ENCODE data around the gene LTF. TPM values are rescaled to one million over a fixed set of nuclear protein-coding genes. Genes with fewer than 3 reads are reported as not detected.
"Not testable (repeated sequence)": the region's sequence is repeated elsewhere in the genome, so short reads cannot be mapped to it uniquely, and the experiment has no call there.

The LTF gene
- total RNA-seq, 1 donor = 0.72 TPM

DNA sequence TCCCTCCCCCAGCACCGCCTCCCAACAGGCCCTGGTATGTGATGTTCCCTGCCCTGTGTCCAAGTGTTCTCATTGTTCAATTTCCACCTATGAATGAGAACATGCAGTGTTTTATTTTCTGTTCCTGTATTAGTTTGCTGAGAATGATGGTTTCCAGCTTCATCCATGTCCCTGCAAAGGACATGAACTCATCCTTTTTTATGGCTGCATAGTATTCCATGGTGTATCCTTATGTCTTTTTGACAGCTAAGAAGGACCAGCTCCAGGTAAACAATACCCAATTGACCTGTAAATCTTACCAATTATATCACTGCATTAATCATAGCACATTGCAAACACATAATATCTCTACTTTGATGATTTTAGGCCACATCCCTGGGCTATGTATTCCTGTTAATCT is 33.8 kb downstream of the LTF start:
- H3K4me1 ChIP-seq (ENCODE audit: insufficient read depth, low read length); H4K20me1 ChIP-seq (ENCODE audit: insufficient read depth, low read length); H2AFZ ChIP-seq (ENCODE audit: low read length); H3K79me2 ChIP-seq (ENCODE audit: insufficient read depth, low read length); H3K4me3 ChIP-seq (ENCODE audit: insufficient read depth, low read length); H3K27ac ChIP-seq (ENCODE audit: low read depth, low read length); H3K9me3 ChIP-seq (ENCODE audit: low read depth, low read length); H3K4me2 ChIP-seq (ENCODE audit: insufficient read depth, low read length); DNase-seq (ENCODE audit: insufficient read length, low spot score, missing footprints); H3K36me3 ChIP-seq (ENCODE audit: insufficient read depth, low read length): not testable (repeated sequence)
- H3K27me3 ChIP-seq (ENCODE audit: insufficient read depth, low read length) = peaks cover 11% of the 10 kb centered on the region

DNA sequence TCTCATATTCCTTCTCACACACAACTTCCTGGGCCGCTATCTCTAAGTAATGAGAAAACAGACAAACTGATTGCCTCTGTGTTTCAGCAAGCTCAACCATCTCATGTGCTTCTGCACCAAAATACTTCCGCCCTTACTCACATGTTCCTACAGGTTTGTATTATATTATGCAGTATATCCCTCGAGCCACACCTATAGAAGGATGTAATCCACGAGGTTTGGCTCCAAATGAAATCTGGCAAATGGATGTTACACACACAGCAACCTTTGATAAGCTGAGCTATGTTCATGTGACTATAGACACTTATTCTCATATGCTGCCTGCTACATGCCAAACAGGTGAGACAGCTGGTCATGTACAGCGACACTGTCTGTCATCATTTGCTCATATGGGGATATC is 35.0 kb downstream of the LTF start:
- TF ChIP-seq, protein P1, sequence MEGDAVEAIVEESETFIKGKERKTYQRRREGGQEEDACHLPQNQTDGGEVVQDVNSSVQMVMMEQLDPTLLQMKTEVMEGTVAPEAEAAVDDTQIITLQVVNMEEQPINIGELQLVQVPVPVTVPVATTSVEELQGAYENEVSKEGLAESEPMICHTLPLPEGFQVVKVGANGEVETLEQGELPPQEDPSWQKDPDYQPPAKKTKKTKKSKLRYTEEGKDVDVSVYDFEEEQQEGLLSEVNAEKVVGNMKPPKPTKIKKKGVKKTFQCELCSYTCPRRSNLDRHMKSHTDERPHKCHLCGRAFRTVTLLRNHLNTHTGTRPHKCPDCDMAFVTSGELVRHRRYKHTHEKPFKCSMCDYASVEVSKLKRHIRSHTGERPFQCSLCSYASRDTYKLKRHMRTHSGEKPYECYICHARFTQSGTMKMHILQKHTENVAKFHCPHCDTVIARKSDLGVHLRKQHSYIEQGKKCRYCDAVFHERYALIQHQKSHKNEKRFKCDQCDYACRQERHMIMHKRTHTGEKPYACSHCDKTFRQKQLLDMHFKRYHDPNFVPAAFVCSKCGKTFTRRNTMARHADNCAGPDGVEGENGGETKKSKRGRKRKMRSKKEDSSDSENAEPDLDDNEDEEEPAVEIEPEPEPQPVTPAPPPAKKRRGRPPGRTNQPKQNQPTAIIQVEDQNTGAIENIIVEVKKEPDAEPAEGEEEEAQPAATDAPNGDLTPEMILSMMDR (IDR thresholded peaks at IDR 0.05; ENCODE audit: extremely low read depth, low read depth, low read length) = no peak
- Histone ChIP-seq H3K4me3 (ENCODE audit: insufficient read depth, low read length) (no peak overlapping the region), H3K79me2 (ENCODE audit: insufficient read depth, low read length) (no peaks in the 10 kb centered on the region)

GRCh38 chr3:46429250-46429649 is 35.5 kb downstream of the LTF start:
- TF ChIP-seq, protein P1 (IDR thresholded peaks at IDR 0.05; ENCODE audit: extremely low read depth, low read depth, low read length) = no peak
- H3K79me2 ChIP-seq (ENCODE audit: insufficient read depth, low read length) = no peaks in the 10 kb centered on the region
- peaks cover 7% of the 10 kb centered on the region for H3K27me3 ChIP-seq (ENCODE audit: insufficient read depth, low read length)
- no peak overlapping the region for H3K27ac ChIP-seq (ENCODE audit: low read depth, low read length)
- no peaks in the 10 kb centered on the region for H3K36me3 ChIP-seq (ENCODE audit: insufficient read depth, low read length)
- no peaks in the 10 kb centered on the region for H4K20me1 ChIP-seq (ENCODE audit: insufficient read depth, low read length)
- H3K4me3 ChIP-seq (ENCODE audit: insufficient read depth, low read length) = no peak overlapping the region
- H3K4me1 ChIP-seq (ENCODE audit: insufficient read depth, low read length) = no peaks in the 10 kb centered on the region
- H2AFZ ChIP-seq (ENCODE audit: low read length) = no peak overlapping the region
- DNase-seq (ENCODE audit: insufficient read length, low spot score, missing footprints) = no peak
- H3K9me3 ChIP-seq (ENCODE audit: low read depth, low read length) = no peaks in the 10 kb centered on the region
- H3K4me2 ChIP-seq (ENCODE audit: insufficient read depth, low read length) = no peak overlapping the region

More for the DNA sequence above, 35.0 kb downstream of the LTF start:
- Histone ChIP-seq H3K4me2 (ENCODE audit: insufficient read depth, low read length) (no peak overlapping the region), H3K9me3 (ENCODE audit: low read depth, low read length) (no peaks in the 10 kb centered on the region), H3K36me3 (ENCODE audit: insufficient read depth, low read length) (no peaks in the 10 kb centered on the region), H3K27me3 (ENCODE audit: insufficient read depth, low read length) (peaks cover 10% of the 10 kb centered on the region), H4K20me1 (ENCODE audit: insufficient read depth, low read length) (no peaks in the 10 kb centered on the region), H2AFZ (ENCODE audit: low read length) (no peak overlapping the region), H3K4me1 (ENCODE audit: insufficient read depth, low read length) (no peaks in the 10 kb centered on the region), H3K27ac (ENCODE audit: low read depth, low read length) (no peak overlapping the region)
- no peak for DNase-seq (ENCODE audit: insufficient read length, low spot score, missing footprints)

DNA sequence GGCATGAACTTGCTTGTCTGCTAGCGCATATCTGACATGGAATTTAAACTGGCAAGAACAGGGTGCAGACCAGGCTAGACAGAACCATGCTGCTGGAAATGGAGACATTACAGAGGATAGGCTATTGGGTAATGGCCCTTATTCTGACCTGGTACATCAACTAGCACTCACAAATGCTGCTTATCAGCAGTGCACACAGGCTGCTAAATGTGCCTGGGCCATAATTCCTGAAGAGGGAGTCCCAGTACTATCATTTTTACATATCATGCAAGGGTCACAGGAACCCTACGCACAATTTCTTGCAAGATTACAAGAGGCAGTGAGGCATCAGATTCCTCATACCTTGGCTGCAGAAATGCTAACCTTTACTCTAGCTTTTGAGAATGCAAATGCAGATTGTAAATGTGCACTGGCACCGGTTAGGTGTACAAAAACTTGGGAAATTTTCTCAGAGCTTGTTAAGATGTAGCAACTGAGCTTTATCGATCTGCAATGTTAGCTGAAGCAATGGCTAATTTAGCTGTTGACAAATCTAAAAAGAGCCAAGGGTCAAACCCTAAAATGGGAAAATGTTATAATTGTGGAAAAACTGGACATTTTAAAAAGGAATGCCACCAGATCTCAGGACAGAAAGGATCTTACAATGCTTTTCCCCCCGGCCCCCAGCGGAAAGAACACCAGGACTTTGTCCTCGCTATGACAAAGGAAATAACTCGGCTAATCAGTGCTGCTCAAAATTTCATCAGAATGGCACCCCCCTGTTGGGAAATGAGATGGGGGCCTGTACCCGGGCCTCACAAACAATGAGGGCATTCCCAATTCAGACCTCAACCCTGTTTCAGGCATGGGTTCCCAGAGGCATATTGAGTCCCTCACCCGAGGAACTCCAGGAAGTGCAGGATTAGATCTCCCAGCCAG is 36.5 kb downstream of the LTF start:
- no peaks in the 10 kb centered on the region for H3K36me3 ChIP-seq (ENCODE audit: insufficient read depth, low read length)
- DNase-seq (ENCODE audit: insufficient read length, low spot score, missing footprints) = no peak
- no peak overlapping the region for H2AFZ ChIP-seq (ENCODE audit: low read length)
- TF ChIP-seq, protein P1 (IDR thresholded peaks at IDR 0.05; ENCODE audit: extremely low read depth, low read depth, low read length) = no peak
- no peaks in the 10 kb centered on the region for H3K9me3 ChIP-seq (ENCODE audit: low read depth, low read length)
- no peaks in the 10 kb centered on the region for H3K79me2 ChIP-seq (ENCODE audit: insufficient read depth, low read length)
- H3K4me1 ChIP-seq (ENCODE audit: insufficient read depth, low read length) = no peaks in the 10 kb centered on the region
- no peak overlapping the region for H3K27ac ChIP-seq (ENCODE audit: low read depth, low read length)
- no peak overlapping the region for H3K4me3 ChIP-seq (ENCODE audit: insufficient read depth, low read length)
- no peak overlapping the region for H3K4me2 ChIP-seq (ENCODE audit: insufficient read depth, low read length)
- no peaks in the 10 kb centered on the region for H4K20me1 ChIP-seq (ENCODE audit: insufficient read depth, low read length)
- peaks cover 7% of the 10 kb centered on the region for H3K27me3 ChIP-seq (ENCODE audit: insufficient read depth, low read length)

DNA sequence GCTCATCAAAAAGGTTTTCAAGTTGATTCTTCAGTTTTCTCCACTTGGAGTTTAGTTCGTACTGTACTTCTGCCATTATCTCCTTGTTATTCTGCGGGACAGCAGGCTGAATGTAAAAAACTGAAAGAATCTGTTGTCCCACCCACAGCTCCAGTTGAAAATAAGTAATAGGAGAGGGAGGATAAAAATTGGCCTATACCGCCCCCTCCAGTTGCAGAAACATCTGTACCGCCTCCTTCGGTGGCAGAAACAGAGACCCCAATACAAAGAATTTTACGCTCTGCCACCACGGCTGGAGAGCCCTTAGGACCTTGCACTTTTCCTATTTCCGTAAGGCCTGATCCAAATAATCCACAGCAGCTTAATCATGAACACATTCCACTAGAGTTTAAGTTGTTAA is 37.3 kb downstream of the LTF start:
- not testable (repeated sequence) for H3K4me3 ChIP-seq (ENCODE audit: insufficient read depth, low read length); DNase-seq (ENCODE audit: insufficient read length, low spot score, missing footprints); H2AFZ ChIP-seq (ENCODE audit: low read length); H4K20me1 ChIP-seq (ENCODE audit: insufficient read depth, low read length); H3K9me3 ChIP-seq (ENCODE audit: low read depth, low read length); H3K4me2 ChIP-seq (ENCODE audit: insufficient read depth, low read length); H3K36me3 ChIP-seq (ENCODE audit: insufficient read depth, low read length); H3K4me1 ChIP-seq (ENCODE audit: insufficient read depth, low read length); H3K79me2 ChIP-seq (ENCODE audit: insufficient read depth, low read length); H3K27me3 ChIP-seq (ENCODE audit: insufficient read depth, low read length); H3K27ac ChIP-seq (ENCODE audit: low read depth, low read length)

- H3K79me2 ChIP-seq (ENCODE audit: insufficient read depth, low read length); H3K36me3 ChIP-seq (ENCODE audit: insufficient read depth, low read length); H2AFZ ChIP-seq (ENCODE audit: low read length); H3K9me3 ChIP-seq (ENCODE audit: low read depth, low read length); H4K20me1 ChIP-seq (ENCODE audit: insufficient read depth, low read length); H3K27me3 ChIP-seq (ENCODE audit: insufficient read depth, low read length); H3K27ac ChIP-seq (ENCODE audit: low read depth, low read length); H3K4me3 ChIP-seq (ENCODE audit: insufficient read depth, low read length); DNase-seq (ENCODE audit: insufficient read length, low spot score, missing footprints); H3K4me2 ChIP-seq (ENCODE audit: insufficient read depth, low read length); H3K4me1 ChIP-seq (ENCODE audit: insufficient read depth, low read length): not testable (repeated sequence)
Measured at GRCh38 chr3:46426476-46426875, 38.2 kb downstream of the LTF start.

Data from osteoblast (primary cell).